HAP-1 (cell line): ENCODE results near the gene SORCS2.

Experiments used
- DNase-seq, 2 experiments: peaks; one replicate each; pipeline ENCODE4 v3.0.0-alpha.2; 2016 to 2020; ENCODE audit warnings: low spot score in 2 of 2
- H3K27me3 ChIP-seq: fragments of 250-450 bp; sonication (Bioruptor Pico); 2 replicates; pipeline ENCODE4 v1.5.1; 2020; ENCODE audit warnings: low read depth, mild to moderate bottlenecking, moderate library complexity
- H3K36me3 ChIP-seq: fragments of 250-450 bp; sonication (Bioruptor Pico); replicated peaks from 2 replicates; pipeline ENCODE4 v1.5.1; 2020; ENCODE audit warnings: mild to moderate bottlenecking
- H3K4me1 ChIP-seq: fragments of 250-450 bp; sonication (Bioruptor Pico); 2 replicates; pipeline ENCODE4 v1.5.1; 2020; ENCODE audit warnings: mild to moderate bottlenecking
- H3K4me3 ChIP-seq: fragments of 250-450 bp; sonication (Bioruptor Pico); 2 replicates; pipeline ENCODE4 v1.5.1; 2020; ENCODE audit warnings: mild to moderate bottlenecking, moderate library complexity
- H3K9me3 ChIP-seq: fragments of 250-450 bp; sonication (Bioruptor Pico); 2 replicates; pipeline ENCODE4 v1.5.1; 2020; ENCODE audit warnings: mild to moderate bottlenecking, moderate library complexity
- in situ Hi-C: fragments of 300-500 bp; cut with MboI; formaldehyde crosslinking; loops from 3 replicates; pipeline ENCODE4 v1.14.3; 2020; ENCODE audit warnings: low sequenced_read_pairs, inconsistent platforms, mixed read lengths

SORCS2 gene

DNA sequence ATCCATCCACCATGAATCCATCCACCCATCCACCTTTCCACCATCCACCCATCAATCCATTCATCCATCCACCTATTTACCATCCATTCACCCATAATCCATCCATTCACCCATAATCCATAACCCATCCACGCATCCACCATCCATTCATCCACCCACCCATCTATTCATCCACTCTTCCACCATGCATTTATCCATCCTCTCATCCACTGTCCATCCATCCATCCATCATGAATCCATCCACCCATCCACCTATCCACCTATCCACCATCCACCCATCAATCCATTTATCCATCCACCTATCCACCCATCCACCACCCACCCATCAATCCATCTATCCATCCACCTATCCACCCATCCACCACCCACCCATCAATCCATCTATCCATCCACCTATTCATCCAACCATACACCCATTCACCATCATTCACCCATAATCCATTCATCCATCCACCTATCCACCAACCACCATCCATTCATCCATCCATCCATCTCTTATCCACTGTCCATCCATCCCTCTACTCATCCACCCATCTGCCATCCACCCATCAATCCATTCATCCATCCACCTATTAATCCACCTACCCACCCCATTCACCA, 422.1 kb downstream of the SORCS2 start:
- Histone ChIP-seq H3K4me1 (no peaks in the 10 kb centered on the region), H3K9me3 (no peaks in the 10 kb centered on the region)

DNA sequence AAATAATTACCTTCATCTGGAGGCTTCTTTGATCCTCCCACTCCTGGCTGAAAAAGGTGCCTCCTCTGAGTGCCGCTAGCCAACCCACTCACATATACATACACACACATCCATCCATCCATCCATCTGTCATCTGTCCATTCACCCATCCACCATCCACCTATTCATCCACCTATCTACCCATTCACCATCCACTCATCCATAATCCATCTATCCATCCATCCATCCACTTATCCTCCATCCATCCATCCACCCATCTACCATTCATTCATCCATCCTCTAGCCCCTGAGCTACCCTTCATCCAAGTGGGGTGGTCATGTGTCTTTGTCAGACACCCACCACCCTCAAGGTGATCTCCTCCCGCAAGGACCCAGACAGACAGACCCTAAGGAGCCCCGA, 423.9 kb downstream of the SORCS2 start:
- no peaks in the 10 kb centered on the region for H3K4me1 ChIP-seq
- no peak for DNase-seq
- H3K27me3 ChIP-seq, result no peaks in the 10 kb centered on the region
- in situ Hi-C loops, result no loop called here
- H3K36me3 ChIP-seq, result no peaks in the 10 kb centered on the region
- no peak overlapping the region for H3K4me3 ChIP-seq
- no peaks in the 10 kb centered on the region for H3K9me3 ChIP-seq

More for the DNA sequence above, 422.1 kb downstream of the SORCS2 start:
- no peaks in the 10 kb centered on the region for H3K36me3 ChIP-seq
- H3K27me3 ChIP-seq, result no peaks in the 10 kb centered on the region
- in situ Hi-C loops, result no loop called here
- DNase-seq, result no peak
- H3K4me3 ChIP-seq, result no peak overlapping the region

DNA sequence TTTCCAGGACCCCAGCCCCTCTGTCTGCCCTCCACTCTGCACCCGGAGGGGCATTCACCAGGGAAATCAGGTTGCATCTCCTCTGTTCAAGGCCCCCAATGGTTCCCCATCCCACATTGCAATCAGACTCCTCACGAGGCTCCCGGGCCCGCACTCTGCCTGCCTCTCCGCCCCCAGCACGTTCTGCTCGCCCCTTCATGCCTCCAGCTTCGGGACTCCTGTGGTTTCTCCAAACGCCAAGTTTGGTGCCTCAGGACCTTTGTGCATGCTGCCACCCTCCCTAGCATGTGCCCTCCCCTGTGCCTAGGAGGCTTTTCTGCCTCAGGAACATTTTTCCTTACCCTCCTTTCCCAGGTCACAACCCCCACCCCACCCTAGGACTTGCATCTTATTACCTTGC, 426.0 kb downstream of the SORCS2 start:
- in situ Hi-C loops, result no loop called here
- Histone ChIP-seq H3K27me3 (0 out of 2 replicates have a peak, but pooled peaks cover under 1% of the 10 kb centered on the region), H3K4me3 (no peak overlapping the region), H3K9me3 (no peaks in the 10 kb centered on the region), H3K4me1 (no peaks in the 10 kb centered on the region), H3K36me3 (no peaks in the 10 kb centered on the region)
- DNase-seq, result no peak

DNA sequence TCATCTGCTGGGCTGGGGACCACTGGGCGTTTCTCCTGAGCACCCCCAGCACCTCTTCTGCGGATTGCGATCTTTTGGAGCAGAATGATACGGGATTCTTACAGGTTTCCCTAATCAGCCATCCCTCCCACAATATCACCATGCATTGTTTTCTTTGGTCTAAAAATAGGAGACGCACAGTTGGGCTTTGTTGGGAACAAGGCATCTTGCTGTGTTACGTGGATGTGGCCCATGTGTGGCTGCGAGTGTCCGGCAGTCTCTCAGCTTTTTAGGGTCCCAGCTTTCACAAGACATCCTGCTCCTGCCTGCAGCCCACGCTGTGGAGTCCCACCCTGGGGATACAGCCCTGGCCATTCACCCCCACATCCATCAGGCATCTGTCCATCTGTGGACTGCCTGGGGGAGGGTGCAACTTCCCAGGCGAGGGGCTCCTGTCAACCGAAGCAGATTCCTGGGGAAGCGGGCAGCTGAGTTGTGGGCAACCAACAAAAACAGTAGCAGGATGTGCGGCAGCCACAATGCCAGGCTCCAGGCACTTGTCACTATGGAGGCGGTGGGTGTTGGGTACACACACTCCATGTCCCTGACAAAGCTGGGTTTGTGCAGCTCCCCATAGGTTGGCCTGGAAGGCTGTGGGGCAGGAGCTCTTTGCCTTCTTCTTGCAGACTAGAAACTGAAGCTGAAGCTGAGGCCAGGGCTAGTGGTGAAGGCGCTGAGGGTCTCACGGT, 427.9 kb downstream of the SORCS2 start:
- H3K4me3 ChIP-seq, result no peak overlapping the region
- in situ Hi-C loops, result no loop called here
- H3K9me3 ChIP-seq, result no peaks in the 10 kb centered on the region
- no peak for DNase-seq
- H3K27me3 ChIP-seq, result peaks cover 8% of the 10 kb centered on the region
- no peaks in the 10 kb centered on the region for H3K36me3 ChIP-seq
- no peaks in the 10 kb centered on the region for H3K4me1 ChIP-seq

GRCh38 chr4:7620814-7621176, 428.5 kb downstream of the SORCS2 start:
- Histone ChIP-seq H3K4me3 (no peak overlapping the region), H3K36me3 (no peaks in the 10 kb centered on the region), H3K27me3 (peaks cover 8% of the 10 kb centered on the region), H3K9me3 (no peaks in the 10 kb centered on the region), H3K4me1 (no peaks in the 10 kb centered on the region)
- DNase-seq, result no peak
- in situ Hi-C loops, result no loop called here

DNA sequence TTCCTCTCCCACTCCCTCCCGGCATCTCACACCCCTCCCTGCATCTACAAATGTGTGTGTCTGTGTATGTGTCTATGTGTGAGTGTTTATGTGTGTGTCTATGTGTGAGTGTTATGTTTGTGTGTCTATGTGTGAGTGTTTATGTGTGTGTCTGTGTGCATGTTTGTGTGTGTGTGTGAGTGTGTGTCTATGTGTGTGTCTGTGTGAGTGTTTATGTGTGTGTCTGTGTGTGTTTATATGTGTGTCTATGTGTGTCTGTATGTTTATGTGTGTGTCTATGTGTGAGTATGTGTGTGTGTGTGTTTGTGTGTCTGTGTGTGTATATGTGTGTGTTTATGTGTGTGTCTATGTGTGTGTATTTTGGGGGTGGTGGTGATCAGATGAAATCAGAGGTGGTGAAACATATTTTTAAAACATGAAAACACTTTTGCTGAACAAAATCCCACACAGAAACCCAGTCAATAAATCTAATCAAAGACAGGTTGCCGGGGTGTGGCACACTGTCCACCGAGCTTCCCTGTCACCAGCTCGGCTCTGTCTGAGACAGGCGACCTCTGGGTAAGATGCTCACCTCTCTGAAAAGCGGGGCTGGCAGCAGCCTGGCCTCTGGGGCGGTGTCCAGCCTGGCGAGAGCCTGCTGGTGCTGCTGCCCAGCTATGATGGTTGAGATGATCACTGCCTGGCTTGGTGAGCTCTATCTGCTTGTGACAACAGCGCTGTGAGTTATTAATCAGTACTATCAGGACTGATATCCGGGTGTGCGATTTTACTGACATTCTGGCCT, 429.1 kb downstream of the SORCS2 start:
- Histone ChIP-seq H3K27me3 (peaks cover 8% of the 10 kb centered on the region), H3K4me1 (no peaks in the 10 kb centered on the region), H3K36me3 (no peaks in the 10 kb centered on the region), H3K4me3 (no peak overlapping the region), H3K9me3 (no peaks in the 10 kb centered on the region)
- in situ Hi-C loops, result no loop called here
- no peak for DNase-seq

DNA sequence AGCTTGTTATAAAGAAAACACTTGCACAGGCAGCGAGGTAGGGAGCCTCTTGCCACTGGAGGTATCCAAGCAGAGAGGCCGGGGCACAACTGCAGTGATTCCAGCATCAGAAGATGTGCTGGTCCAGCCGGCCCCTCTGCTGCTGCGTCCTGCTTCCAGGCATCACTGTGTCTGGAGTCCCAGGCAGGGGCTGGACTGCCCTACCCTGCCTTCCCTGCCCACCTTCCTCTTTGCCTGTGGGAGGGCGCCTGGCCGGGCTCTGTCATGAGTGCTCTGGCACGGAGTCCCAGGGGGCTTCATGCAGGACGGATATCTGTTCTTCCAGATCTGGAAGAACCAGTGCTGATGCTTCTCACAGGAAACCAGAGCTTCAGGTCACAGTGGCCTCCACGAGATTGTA, 430.0 kb downstream of the SORCS2 start:
- in situ Hi-C loops, result no loop called here
- Histone ChIP-seq H3K9me3 (no peaks in the 10 kb centered on the region), H3K4me1 (no peaks in the 10 kb centered on the region), H3K27me3 (peaks cover 8% of the 10 kb centered on the region), H3K36me3 (no peaks in the 10 kb centered on the region), H3K4me3 (no peak overlapping the region)
- DNase-seq, result no peak

GRCh38 chr4:7623468-7623867, 431.1 kb downstream of the SORCS2 start:
- no peaks in the 10 kb centered on the region for H3K36me3 ChIP-seq
- in situ Hi-C loops, result no loop called here
- H3K4me1 ChIP-seq, result no peaks in the 10 kb centered on the region
- no peak for DNase-seq
- H3K4me3 ChIP-seq, result no peak overlapping the region
- no peaks in the 10 kb centered on the region for H3K9me3 ChIP-seq
- H3K27me3 ChIP-seq, result peaks cover 8% of the 10 kb centered on the region

DNA sequence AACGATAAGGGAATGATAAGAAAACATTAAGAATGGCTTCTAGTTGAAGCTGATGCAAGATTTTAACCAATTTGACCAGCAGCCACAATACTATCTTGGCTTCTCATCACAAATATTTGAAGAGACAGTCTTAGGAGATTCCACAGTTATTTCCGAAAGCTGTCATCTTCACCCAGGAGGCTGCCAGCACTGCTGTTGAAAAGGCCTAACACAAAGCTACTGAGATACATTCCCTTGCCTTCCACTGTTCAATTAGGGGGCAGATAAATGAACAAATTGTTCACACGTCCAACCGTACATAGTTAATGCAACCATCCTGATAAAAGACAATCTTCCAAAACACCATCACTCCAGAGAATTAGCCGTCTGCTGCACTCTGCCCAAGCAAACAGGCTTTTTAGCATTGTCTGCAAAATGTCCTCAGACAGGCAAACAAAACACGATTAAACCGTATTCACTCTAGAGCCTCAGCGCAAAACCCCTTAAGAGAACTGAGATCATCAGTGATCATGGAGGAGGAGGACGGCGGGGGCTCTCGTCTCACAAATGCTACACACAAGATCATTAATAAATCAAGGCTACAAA, 432.1 kb downstream of the SORCS2 start:
- Histone ChIP-seq H3K4me1 (no peaks in the 10 kb centered on the region), H3K4me3 (no peak overlapping the region), H3K27me3 (peaks cover 8% of the 10 kb centered on the region), H3K36me3 (no peaks in the 10 kb centered on the region), H3K9me3 (no peaks in the 10 kb centered on the region)
- no peak for DNase-seq
- in situ Hi-C loops, result no loop called here

DNA sequence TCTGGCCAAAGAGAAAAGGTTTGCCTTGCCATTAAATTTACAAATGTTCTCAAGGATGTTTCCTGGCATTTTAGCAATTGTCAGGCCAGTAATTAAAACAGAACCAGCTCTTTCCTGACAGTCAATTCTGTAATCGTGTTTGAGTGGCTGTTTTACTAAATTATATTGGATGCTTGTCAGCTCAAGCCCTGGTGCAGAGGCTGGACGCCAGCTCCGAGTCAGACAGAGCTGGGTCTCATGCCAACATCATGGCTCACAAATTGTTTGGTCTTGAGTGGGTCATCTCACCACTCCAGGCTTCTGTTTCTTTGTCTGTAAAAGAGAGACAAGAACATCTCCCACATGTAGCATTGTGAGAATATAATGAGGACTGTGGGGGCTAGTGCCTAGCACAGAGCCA, 432.7 kb downstream of the SORCS2 start:
- DNase-seq, result no peak
- Histone ChIP-seq H3K4me1 (no peaks in the 10 kb centered on the region), H3K4me3 (no peak overlapping the region), H3K36me3 (no peaks in the 10 kb centered on the region), H3K27me3 (peaks cover 8% of the 10 kb centered on the region), H3K9me3 (no peaks in the 10 kb centered on the region)
- in situ Hi-C loops, result no loop called here

DNA sequence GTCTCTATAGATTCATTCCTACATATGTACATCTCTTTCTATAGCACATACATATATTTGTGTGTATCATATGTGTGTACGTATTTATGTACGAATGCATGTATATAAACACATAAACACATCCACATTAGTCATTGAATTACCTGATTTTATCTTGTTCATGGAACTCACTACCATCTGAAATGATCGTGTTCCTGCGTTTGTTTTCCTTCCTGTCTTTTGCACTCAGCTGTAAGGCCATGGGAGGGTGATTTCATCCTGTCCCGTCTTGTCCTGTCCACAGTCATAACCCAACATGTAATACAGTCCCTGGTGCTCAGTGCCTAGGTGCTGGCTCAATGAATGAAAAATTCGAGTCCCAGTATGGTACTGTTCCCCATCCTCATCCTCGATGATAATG, 434.2 kb downstream of the SORCS2 start:
- H3K36me3 ChIP-seq, result no peaks in the 10 kb centered on the region
- in situ Hi-C loops, result no loop called here
- no peak for DNase-seq
- H3K27me3 ChIP-seq, result peaks cover 12% of the 10 kb centered on the region
- H3K9me3 ChIP-seq, result no peaks in the 10 kb centered on the region
- no peaks in the 10 kb centered on the region for H3K4me1 ChIP-seq
- no peak overlapping the region for H3K4me3 ChIP-seq

DNA sequence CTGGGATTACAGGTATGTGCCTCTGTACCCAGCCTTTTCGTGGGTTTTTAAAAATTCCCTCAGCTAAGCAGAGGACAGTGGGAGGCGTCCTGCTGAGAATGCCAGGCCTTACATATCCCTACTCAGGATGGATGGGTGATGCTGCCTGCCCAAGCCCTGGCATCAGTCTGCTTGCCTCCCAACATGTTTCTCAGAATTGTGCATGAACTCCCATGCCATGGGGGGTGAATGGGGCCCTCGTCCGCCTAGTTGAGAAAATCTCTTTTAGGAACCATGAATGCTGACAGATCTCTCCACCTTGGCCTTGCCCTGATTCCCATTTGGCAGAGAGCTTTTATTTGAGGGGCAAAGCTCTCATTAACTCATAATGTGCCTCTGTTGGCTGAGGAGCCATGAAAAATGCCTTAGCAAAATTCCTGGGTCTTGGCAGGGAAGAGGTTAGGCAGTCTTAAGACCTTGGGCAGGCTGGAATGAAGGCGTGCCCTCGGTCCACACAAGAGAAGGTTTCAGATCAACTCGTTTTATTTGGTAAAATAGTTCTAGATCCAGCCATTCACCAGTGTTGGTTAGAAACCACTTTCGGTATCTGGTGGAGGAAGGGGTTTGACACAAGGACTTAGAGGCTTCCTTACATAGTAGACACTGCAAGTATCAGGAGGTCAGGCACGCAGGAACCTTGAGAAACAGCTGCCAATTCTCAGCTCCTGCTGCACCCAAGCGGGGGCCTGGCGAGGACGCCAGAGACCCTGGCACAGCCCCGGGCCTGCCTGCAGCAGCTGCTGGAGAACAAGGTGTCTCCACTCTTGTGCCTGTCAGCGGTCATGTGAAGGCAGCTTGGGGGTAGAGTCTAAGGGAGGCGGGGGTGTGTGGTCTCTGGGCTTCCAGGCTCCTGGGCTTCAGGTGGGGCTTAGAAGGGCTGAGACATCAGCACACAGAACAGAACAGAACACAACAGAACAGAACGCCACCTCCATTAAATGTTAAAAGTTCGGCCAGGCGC, 435.2 kb downstream of the SORCS2 start:
- no peak for DNase-seq
- H3K36me3 ChIP-seq, result no peaks in the 10 kb centered on the region

DNA sequence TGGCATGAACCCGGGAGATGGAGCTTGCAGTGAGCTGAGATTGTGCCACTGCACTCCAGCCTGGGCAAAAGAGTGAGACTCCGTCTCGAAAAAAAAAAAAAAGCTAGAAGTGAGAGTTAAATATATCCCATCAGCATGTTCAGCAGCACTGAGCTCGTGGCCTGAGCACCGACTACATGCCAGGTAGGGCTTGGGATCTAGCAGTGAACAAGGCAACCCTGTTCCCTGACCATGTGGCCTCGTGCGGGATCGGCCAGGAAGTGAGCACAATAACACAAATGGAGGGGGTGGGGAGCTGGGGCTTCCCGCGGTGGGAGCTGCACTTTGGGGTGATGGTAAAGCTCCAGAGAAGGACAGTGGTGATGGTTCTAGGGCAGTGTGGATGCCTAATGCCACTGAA, 436.1 kb downstream of the SORCS2 start:
- H3K4me3 ChIP-seq, result no peak overlapping the region
- no peaks in the 10 kb centered on the region for H3K36me3 ChIP-seq
- no peaks in the 10 kb centered on the region for H3K4me1 ChIP-seq
- peaks cover 22% of the 10 kb centered on the region for H3K27me3 ChIP-seq
- no peaks in the 10 kb centered on the region for H3K9me3 ChIP-seq
- no peak for DNase-seq
- in situ Hi-C loops, result no loop called here

More for the DNA sequence above, 435.2 kb downstream of the SORCS2 start:
- peaks cover 17% of the 10 kb centered on the region for H3K27me3 ChIP-seq
- H3K4me1 ChIP-seq, result no peaks in the 10 kb centered on the region
- no peaks in the 10 kb centered on the region for H3K9me3 ChIP-seq
- no peak overlapping the region for H3K4me3 ChIP-seq
- in situ Hi-C loops, result no loop called here
